ENCODE results near the gene TGFA. TPM values are rescaled to one million over a fixed set of nuclear protein-coding genes. Genes with fewer than 3 reads are reported as not detected.

TGFA gene
- total RNA-seq, 2 experiments from 2014 or later, result 0.25 to 0.38 TPM

DNA sequence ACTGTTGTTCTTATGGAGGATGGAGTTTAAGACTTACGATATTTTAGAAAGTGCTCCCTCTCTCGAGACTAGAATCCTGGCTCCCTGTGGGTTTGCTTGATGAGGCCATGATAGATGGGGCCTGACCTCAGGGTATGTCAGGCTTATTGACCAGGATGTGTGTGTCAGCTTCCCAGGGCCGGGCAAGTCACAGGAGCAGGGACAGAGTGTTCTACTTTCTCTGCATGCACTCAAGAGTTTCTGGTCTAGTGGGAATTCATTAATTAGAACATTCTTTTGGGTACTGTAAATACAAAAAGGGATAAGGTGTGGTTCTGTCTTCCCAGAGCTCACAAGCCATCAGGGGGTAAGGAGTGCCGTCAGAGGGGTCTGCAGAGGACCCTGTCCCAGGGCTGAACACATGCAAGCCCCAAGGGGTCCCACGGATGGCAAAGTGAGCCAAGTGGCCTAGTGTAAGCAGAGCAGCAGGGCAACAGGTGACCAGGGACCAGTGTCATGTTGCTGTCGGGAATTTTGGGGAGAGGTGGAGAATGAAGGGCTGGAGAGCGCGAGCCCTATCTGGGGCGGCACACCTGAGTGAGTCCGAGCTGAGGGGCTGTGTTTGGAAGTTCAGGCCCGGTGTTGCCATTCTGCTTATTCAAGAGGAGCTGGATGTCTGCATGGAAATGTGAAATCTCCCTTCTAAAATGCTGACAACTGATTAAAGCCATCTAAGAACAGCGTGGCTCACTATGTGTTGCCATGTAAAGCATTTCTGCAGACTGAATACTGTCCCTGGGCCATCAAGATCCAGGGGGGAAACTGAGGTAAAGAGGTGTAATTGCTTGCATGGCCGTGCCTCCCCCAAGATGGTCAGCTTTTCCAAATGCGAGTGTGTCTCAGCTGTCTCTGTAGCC lies 91.4 kb downstream of the TGFA start:
- Mint-ChIP-seq H3K9me3 (no peaks in the 10 kb centered on the region), H3K4me1 (ENCODE audit: low read depth) (no peaks in the 10 kb centered on the region), H3K27ac (no peak overlapping the region), H3K27me3 (no peaks in the 10 kb centered on the region), H3K4me3 (no peak overlapping the region), H3K36me3 (ENCODE audit: low read depth) (no peaks in the 10 kb centered on the region)
- no peak for TF ChIP-seq CTCF (IDR thresholded peaks at IDR 0.05)
- CTCF ChIA-PET, result interaction anchor here (1.4 kb wide), 1 partner anchor 155 kb away, joined by 5 read pairs; no protein-coding TSS in a partner anchor
- DNase-seq, result no peak
- intact Hi-C loops (cut with micrococcal nuclease), result no loop called here
- POLR2A ChIA-PET, result no interaction called here
- no peak for ATAC-seq

GRCh38 chr2:70461414-70461813 lies 92.2 kb downstream of the TGFA start:
- TF ChIP-seq CTCF (IDR thresholded peaks at IDR 0.05), result no peak

DNA sequence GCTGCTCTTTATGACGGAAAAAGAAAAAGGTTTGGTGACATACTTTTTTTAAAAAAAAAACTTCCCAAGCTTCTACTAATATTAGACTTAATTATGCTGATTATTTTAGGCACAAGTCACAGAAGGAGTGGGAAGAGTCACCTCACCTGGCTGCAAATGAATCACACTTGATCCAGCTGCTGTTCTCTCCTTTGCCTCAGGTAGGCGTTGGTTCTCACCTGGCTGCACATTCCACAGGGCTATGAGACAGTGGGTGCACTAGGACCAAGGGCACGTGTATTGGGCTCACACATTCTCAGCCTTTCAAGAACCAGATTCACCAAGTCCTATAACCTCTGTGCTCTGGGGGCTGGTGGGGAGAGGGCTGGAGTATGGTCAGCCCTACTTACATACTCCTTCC lies 93.3 kb downstream of the TGFA start:
- no peak for TF ChIP-seq CTCF (IDR thresholded peaks at IDR 0.05)
- ATAC-seq, result no peak
- H3K27ac Mint-ChIP-seq, result no peak overlapping the region
- H3K4me1 Mint-ChIP-seq (ENCODE audit: low read depth), result peaks cover 11% of the 10 kb centered on the region
- no peak overlapping the region for H3K4me3 Mint-ChIP-seq
- intact Hi-C loops (cut with micrococcal nuclease), result no loop called here
- no peak for DNase-seq
- POLR2A ChIA-PET, result no interaction called here
- CTCF ChIA-PET, result no interaction called here
- H3K9me3 Mint-ChIP-seq, result no peaks in the 10 kb centered on the region
- H3K36me3 Mint-ChIP-seq (ENCODE audit: low read depth), result no peaks in the 10 kb centered on the region
- no peaks in the 10 kb centered on the region for H3K27me3 Mint-ChIP-seq

More at GRCh38 chr2:70461414-70461813, 92.2 kb downstream of the TGFA start:
- no peaks in the 10 kb centered on the region for H3K27me3 Mint-ChIP-seq
- H3K27ac Mint-ChIP-seq, result no peak overlapping the region
- ChIA-PET CTCF (interaction anchor here (1.4 kb wide), 1 partner anchor 156 kb away, joined by 5 read pairs; no protein-coding TSS in a partner anchor), POLR2A (no interaction called here)
- ATAC-seq (no peak), DNase-seq (no peak)
- H3K4me1 Mint-ChIP-seq (ENCODE audit: low read depth), result peaks cover 8% of the 10 kb centered on the region
- intact Hi-C loops (cut with micrococcal nuclease), result no loop called here
- no peaks in the 10 kb centered on the region for H3K36me3 Mint-ChIP-seq (ENCODE audit: low read depth)
- H3K4me3 Mint-ChIP-seq, result no peak overlapping the region
- no peaks in the 10 kb centered on the region for H3K9me3 Mint-ChIP-seq

DNA sequence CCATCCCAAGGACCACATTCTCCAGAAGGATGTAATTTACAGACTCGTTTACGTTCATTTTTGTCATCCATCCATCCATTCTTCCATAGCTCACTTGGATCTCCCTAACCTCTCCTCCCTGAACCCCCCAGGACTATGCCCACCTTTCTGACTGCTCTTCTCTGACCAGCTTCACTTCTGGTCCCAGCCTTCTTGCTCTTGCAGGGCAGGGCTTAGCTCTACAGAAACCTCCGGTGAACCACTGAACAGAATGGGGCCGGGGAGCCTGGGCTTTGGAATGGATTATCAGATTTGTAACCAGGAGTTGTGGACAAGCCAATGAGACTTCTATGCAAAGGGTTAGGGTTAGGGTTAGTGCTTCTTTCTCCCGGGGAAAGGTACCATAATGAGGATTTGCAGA lies 95.0 kb downstream of the TGFA start:
- ChIA-PET POLR2A (interaction anchor here (1.1 kb wide), 1 partner anchor 79 kb away, joined by 3 read pairs; no protein-coding TSS in a partner anchor), CTCF (interaction anchor here (1.2 kb wide), 1 partner anchor 155 kb away, joined by 3 read pairs; no protein-coding TSS in a partner anchor)
- H3K27me3 Mint-ChIP-seq, result no peaks in the 10 kb centered on the region
- H3K9me3 Mint-ChIP-seq, result no peaks in the 10 kb centered on the region
- ATAC-seq (no peak), DNase-seq (no peak)
- no peak overlapping the region for H3K4me3 Mint-ChIP-seq
- H3K36me3 Mint-ChIP-seq (ENCODE audit: low read depth), result no peaks in the 10 kb centered on the region
- no peak overlapping the region for H3K27ac Mint-ChIP-seq
- H3K4me1 Mint-ChIP-seq (ENCODE audit: low read depth), result peaks cover 11% of the 10 kb centered on the region
- no peak for TF ChIP-seq CTCF (IDR thresholded peaks at IDR 0.05)
- intact Hi-C loops (cut with micrococcal nuclease), result no loop called here
